Heart left ventricle (tissue), 16 donors: Measurements from ENCODE around the gene C2orf80. TPM values are rescaled to one million over a fixed set of nuclear protein-coding genes. Genes with fewer than 3 reads are reported as not detected.

Source experiments
- ATAC-seq, 4 donors: fragments of 200-7000 bp; cut with Tn5 transposase; one replicate each; pipeline ENCODE4 v1.9.1; 2020 to 2022; ENCODE audit warnings: moderate library complexity in 4 of 4, mild to moderate bottlenecking in 3 of 4, moderate number of reproducible peaks in 1 of 4
- DNase-seq, 5 donors: peaks; one replicate each; pipeline ENCODE4 v3.0.0-alpha.2; 2020
- H3K27ac ChIP-seq, 12 donors: fragments of 200-600 bp; sonication (generic) in 4 of 12; one replicate each; pipeline versions ENCODE4 v1.5.0 to v1.8.0; 2016 to 2022; ENCODE audit warnings: mild to moderate bottlenecking in 2 of 12
- H3K27me3 ChIP-seq, 9 donors: fragments of 200-600 bp; sonication (generic) in 2 of 9; one replicate each; pipeline versions ENCODE4 v1.5.1 to v1.8.0; 2016 to 2022; ENCODE audit warnings: mild to moderate bottlenecking in 3 of 9
- H3K36me3 ChIP-seq, 9 donors: fragments of 200-600 bp; sonication (generic) in 2 of 9; one replicate each; pipeline versions ENCODE4 v1.5.0 to v1.8.0; 2018 to 2022; ENCODE audit warnings: mild to moderate bottlenecking in 2 of 9
- H3K4me1 ChIP-seq, 12 donors: fragments of 200-600 bp; sonication (generic) in 4 of 12; one replicate each; pipeline versions ENCODE4 v1.5.0 to v1.8.0; 2016 to 2022; ENCODE audit warnings: mild to moderate bottlenecking in 3 of 12
- H3K4me3 ChIP-seq, 12 donors: fragments of 200-600 bp; sonication (generic) in 4 of 12; one replicate each; pipeline versions ENCODE4 v1.5.0 to v1.8.0; 2017 to 2022; ENCODE audit warnings: mild to moderate bottlenecking in 9 of 12, moderate library complexity in 4 of 12
- H3K9me3 ChIP-seq, 12 donors: fragments of 200-600 bp; sonication (generic) in 4 of 12; one replicate each; pipeline versions ENCODE4 v1.5.0 to v1.8.0; 2016 to 2022; ENCODE audit warnings: mild to moderate bottlenecking in 1 of 12
- POLR2A ChIP-seq, 2 donors: fragments of 450-650 bp; IDR thresholded peaks; one replicate each; pipeline ENCODE4 v1.6.1; 2017; ENCODE audit warnings: antibody characterized with exemption in 2 of 2, mild to moderate bottlenecking in 2 of 2, moderate library complexity in 2 of 2
- whole genome bisulfite sequencing, 4 donors: extraction: QIAGEN DNeasy Blood & Tissue Kit in 2 of 4; methylation state at CpG; one replicate each; pipeline versions ENCODE4 v1.1.5 to v1.1.7; 2013 to 2018; 5-methylcytosine and 5-hydroxymethylcytosine counted together
- intact Hi-C, 10 donors: fragments of 100-400 bp; cut with DNase I; formaldehyde crosslinking; loops; one replicate each; pipeline versions ENCODE4 v1.11.1 to v1.14.2; 2022
- long read RNA-seq, 3 donors: library from polyadenylated mRNA; unstranded; transcript quantifications; one replicate each; pipeline ENCODE4 v2.0.0, GENCODE V29; 2020 to 2021
- polyA plus RNA-seq, 2 donors: library from polyadenylated mRNA; stranded (reverse); fragments of 200-250 nt; gene quantifications; one replicate each; pipeline ENCODE4 v1.2.3, GENCODE V29; 2013
- total RNA-seq, 9 donors: library from RNA; depleted of rRNA in 2 of 9; stranded (reverse); fragments of >200 nt in 2 of 9; fragmentation: NEBNext Ultra II Directional in 3 of 9; extraction: Animal tissue kit (Norgen Biotek cat#: 25700) in 3 of 9; gene quantifications; one replicate each; pipeline versions ENCODE4 v1.1.0 to v1.2.4, GENCODE V29; 2016 to 2023
- TF ChIP-seq, protein P1 (sequence below), 12 donors: fragments of 200-600 bp; sonication (generic) in 4 of 12; IDR thresholded peaks; one replicate each; pipeline versions ENCODE4 v1.5.0 to v1.8.0; 2018 to 2022; ENCODE audit warnings: antibody characterized with exemption in 12 of 12, mild to moderate bottlenecking in 5 of 12
- donor health status: ischemic (EF 13 %, LVEDD 7.1; RV severe dilation, severe dysfunction).
- donor health status: healthy with polysubstance abuse.
- donor health status: DM: no; HTN: yes; CAD: no.
- donor health status: DM: no; HTN: no; CAD: no.
- donor health status: ischemic (EF 25% LVEDD 6.9; RV normal size, moderate dysfunction).
- donor health status: ischemic (EF 25% LVEDD 5.7; RV mildly dilated, moderate dysfunction).
- donor health status: healthy.
- donor health status: DM: yes; HTN: yes; CAD: no.
- donor health status: ischemic (EF 35%, LVEDD 5.7; RV mildly dilated, moderate dysfunction).
- donor health status: nonischemic (EF 11% LVEDD 7.7; RV severe dilation, severe dysfunction).
- donor health status: DM: yes; HTN: yes; CAD: no.
- donor health status: PGD.
- donor health status: ischemic (EF 29% LVEDD 5.4; RV normal size, mild dysfunction).
- donor health status: nonischemic (EF 23%, LVEDD 6.1; RV moderate dilation, normal function).

Gene C2orf80
- total RNA-seq: not detected
- polyA plus RNA-seq: not detected
- long read RNA-seq, donor 1: 0 reads
- long read RNA-seq, donor 2: 0 reads
- long read RNA-seq, donor 3: 0 reads

GRCh38 chr2:208189810-208190503 is at the start of gene C2orf80:
Gene C2orf80 (minus strand): TSS chr2:208190030. CDS start chr2:208186986, 3,044 bp downstream.
- DNase-seq (no peak), ATAC-seq (no peak)
- TF ChIP-seq, protein P1, sequence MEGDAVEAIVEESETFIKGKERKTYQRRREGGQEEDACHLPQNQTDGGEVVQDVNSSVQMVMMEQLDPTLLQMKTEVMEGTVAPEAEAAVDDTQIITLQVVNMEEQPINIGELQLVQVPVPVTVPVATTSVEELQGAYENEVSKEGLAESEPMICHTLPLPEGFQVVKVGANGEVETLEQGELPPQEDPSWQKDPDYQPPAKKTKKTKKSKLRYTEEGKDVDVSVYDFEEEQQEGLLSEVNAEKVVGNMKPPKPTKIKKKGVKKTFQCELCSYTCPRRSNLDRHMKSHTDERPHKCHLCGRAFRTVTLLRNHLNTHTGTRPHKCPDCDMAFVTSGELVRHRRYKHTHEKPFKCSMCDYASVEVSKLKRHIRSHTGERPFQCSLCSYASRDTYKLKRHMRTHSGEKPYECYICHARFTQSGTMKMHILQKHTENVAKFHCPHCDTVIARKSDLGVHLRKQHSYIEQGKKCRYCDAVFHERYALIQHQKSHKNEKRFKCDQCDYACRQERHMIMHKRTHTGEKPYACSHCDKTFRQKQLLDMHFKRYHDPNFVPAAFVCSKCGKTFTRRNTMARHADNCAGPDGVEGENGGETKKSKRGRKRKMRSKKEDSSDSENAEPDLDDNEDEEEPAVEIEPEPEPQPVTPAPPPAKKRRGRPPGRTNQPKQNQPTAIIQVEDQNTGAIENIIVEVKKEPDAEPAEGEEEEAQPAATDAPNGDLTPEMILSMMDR (IDR thresholded peaks at IDR 0.05): no peak
- no peak for TF ChIP-seq POLR2A (IDR thresholded peaks at IDR 0.05)
- no peaks in the 10 kb centered on the region for H3K9me3 ChIP-seq
- H3K4me1 ChIP-seq: no peaks in the 10 kb centered on the region
- peaks cover 0 to 24% (median 3%) of the 10 kb centered on the region in 9 donors for H3K27me3 ChIP-seq
- H3K4me3 ChIP-seq: no peak within 1 kb of the TSS
- 78 to 81% (median 79%) methylated on average over 10 of the region's 10 CpGs for WGBS, 4 donors
- intact Hi-C loops: no loop called here
- no peak within 1 kb of the TSS for H3K27ac ChIP-seq
- no peaks in the 10 kb centered on the region for H3K36me3 ChIP-seq

DNA sequence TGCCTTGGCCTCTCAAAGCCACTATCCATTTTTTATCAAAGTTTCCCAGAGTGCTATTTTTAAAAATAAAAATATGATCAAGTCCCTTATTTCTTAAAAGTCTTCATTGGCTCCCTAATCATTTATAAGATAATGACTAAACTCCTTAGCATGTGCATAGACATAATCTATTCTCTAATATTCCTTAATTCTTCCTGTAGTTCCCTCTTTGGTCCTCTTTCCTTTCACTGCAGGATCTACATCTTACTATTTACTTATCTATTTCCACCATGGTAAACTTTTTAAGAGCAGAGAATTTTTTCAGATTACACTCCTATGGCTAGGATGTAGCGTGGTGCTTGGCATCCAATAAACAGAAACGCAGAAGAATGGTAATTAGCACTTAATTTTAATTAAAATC is 46.0 kb upstream of the C2orf80 start:
- Histone ChIP-seq H3K27ac (no peak overlapping the region), H3K36me3 (peaks cover 2 to 58% (median 52%) of the 10 kb centered on the region in 9 donors), H3K4me3 (no peak overlapping the region), H3K27me3 (no peaks in the 10 kb centered on the region), H3K4me1 (no peaks in the 10 kb centered on the region), H3K9me3 (peaks cover 0 to 17% (median 0%) of the 10 kb centered on the region in 12 donors)
- ATAC-seq (no peak), DNase-seq (no peak)
- TF ChIP-seq, protein P1 (IDR thresholded peaks at IDR 0.05): no peak
- TF ChIP-seq POLR2A (IDR thresholded peaks at IDR 0.05): no peak
- intact Hi-C loops: no loop called here
- 49 to 98% (median 85%) methylated on average over 2 of the region's 2 CpGs for WGBS, 4 donors

DNA sequence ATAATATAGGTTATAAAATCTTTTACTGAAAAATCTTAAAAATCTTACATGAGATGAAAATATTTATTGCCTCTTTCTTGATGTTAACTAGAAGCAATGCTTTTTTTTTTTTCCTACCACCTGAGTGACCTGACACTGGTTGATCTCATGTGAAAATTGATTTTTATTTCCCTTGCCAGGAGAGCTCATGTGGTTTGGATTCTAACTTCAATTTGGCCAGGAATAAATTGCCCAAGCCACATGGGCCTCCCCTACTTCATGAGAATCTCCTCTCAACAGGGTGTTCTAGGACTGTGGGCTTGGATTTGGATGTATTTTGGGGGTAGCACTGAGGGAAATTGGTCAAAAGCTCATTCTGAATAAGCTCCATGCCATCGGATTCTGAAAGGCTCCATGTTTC is 45.0 kb upstream of the C2orf80 start:
- H3K27me3 ChIP-seq: no peaks in the 10 kb centered on the region
- no peak overlapping the region for H3K27ac ChIP-seq
- peaks cover 0 to 47% (median 42%) of the 10 kb centered on the region in 9 donors for H3K36me3 ChIP-seq
- no peak overlapping the region for H3K4me3 ChIP-seq
- H3K4me1 ChIP-seq: no peaks in the 10 kb centered on the region
- TF ChIP-seq, protein P1 (IDR thresholded peaks at IDR 0.05): no peak
- no peak for TF ChIP-seq POLR2A (IDR thresholded peaks at IDR 0.05)
- WGBS, 4 donors: 93 to 98% (median 94%) methylated on average over 1 of the region's 1 CpG
- no peak for DNase-seq
- intact Hi-C loops: no loop called here
- ATAC-seq: no peak
- H3K9me3 ChIP-seq: peaks cover 0 to 17% (median 0%) of the 10 kb centered on the region in 12 donors

GRCh38 chr2:208228476-208228875 is 38.6 kb upstream of the C2orf80 start:
- TF ChIP-seq POLR2A (IDR thresholded peaks at IDR 0.05): no peak
- no peaks in the 10 kb centered on the region for H3K27me3 ChIP-seq
- peaks cover 0 to 17% (median 0%) of the 10 kb centered on the region in 12 donors for H3K9me3 ChIP-seq
- WGBS, 4 donors: 15 to 68% (median 60%) methylated on average over 1 of the region's 1 CpG
- H3K4me1 ChIP-seq: no peaks in the 10 kb centered on the region
- no peaks in the 10 kb centered on the region for H3K36me3 ChIP-seq
- ATAC-seq (no peak), DNase-seq (no peak)
- no peak overlapping the region for H3K4me3 ChIP-seq
- intact Hi-C loops: no loop called here
- no peak overlapping the region for H3K27ac ChIP-seq
